GM23248 (cell line): ENCODE data around the gene MFSD2A.

Source experiments
- EZH2 ChIP-seq: fragments of 200-600 bp; sonication (generic); IDR thresholded peaks from 2 replicates; pipeline ENCODE4 v1.6.1; 2018; ENCODE audit warnings: antibody characterized with exemption, mild to moderate bottlenecking; ENCODE audit not compliant: insufficient read depth, poor library complexity, severe bottlenecking
- EZH2phosphoT487 ChIP-seq: fragments of 200-600 bp; sonication (generic); IDR thresholded peaks from 2 replicates; pipeline ENCODE4 v1.6.1; 2018; ENCODE audit warnings: antibody characterized with exemption, moderate library complexity, mild to moderate bottlenecking, low read depth; ENCODE audit not compliant: insufficient read depth

- TF ChIP-seq EZH2: no peak
- TF ChIP-seq EZH2phosphoT487: no peak
These were observed 56.3 kb downstream of the MFSD2A start for GRCh38 chr1:40011198-40011597.
